ENCODE measurements around the gene AGAP3.

DNA sequence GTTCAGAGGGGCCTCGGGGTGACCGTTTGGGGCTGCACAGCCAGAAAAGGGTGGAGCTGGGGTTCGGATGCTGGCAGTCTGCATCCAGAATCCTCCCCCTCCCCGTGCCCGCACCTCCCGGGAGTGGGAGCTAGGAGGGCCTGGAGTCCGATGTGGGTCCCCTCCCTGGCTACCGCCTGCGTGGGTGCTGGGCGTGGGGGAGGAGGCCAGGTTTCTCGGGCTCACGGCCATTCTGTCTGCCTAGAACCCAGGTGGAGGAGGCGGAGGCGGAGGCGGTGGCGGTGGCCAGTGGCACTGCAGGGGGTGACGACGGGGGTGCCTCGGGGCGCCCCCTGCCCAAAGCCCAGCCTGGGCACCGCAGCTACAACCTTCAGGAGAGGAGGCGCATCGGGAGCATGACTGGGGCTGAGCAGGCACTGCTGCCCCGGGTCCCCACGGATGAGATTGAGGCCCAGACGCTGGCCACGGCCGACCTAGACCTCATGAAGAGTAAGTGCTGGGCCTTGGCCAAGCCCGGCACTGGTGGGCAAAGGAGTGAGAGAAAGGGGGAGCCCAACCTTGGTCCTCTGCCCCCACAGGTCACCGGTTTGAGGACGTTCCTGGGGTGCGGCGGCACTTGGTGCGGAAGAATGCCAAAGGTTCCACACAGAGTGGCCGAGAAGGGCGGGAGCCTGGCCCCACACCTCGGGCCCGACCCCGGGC is 19.9 kb upstream of the AGAP3 start:
- TF ChIP-seq, protein P1, sequence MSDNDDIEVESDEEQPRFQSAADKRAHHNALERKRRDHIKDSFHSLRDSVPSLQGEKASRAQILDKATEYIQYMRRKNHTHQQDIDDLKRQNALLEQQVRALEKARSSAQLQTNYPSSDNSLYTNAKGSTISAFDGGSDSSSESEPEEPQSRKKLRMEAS (IDR thresholded peaks at IDR 0.05; ENCODE audit: low read depth, low read length) = no peak
- TF ChIP-seq, protein P2, sequence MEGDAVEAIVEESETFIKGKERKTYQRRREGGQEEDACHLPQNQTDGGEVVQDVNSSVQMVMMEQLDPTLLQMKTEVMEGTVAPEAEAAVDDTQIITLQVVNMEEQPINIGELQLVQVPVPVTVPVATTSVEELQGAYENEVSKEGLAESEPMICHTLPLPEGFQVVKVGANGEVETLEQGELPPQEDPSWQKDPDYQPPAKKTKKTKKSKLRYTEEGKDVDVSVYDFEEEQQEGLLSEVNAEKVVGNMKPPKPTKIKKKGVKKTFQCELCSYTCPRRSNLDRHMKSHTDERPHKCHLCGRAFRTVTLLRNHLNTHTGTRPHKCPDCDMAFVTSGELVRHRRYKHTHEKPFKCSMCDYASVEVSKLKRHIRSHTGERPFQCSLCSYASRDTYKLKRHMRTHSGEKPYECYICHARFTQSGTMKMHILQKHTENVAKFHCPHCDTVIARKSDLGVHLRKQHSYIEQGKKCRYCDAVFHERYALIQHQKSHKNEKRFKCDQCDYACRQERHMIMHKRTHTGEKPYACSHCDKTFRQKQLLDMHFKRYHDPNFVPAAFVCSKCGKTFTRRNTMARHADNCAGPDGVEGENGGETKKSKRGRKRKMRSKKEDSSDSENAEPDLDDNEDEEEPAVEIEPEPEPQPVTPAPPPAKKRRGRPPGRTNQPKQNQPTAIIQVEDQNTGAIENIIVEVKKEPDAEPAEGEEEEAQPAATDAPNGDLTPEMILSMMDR (IDR thresholded peaks at IDR 0.05; ENCODE audit: low read depth, low read length) = no peak
- TF ChIP-seq POLR2A (IDR thresholded peaks at IDR 0.05; ENCODE audit: extremely low read depth, insufficient read length) (no peak), MYC (IDR thresholded peaks at IDR 0.05; ENCODE audit: low read depth, low read length) (no peak)
